AG09319 (cell line): ENCODE results near the gene TMEM198.

Experiments
- DNase-seq: peaks from one replicate; pipeline ENCODE4 v3.0.0-alpha.2; 2010; ENCODE audit warnings: low read depth; ENCODE audit errors: extremely low read depth
- TF ChIP-seq, protein P1 (sequence below): IDR thresholded peaks from 2 replicates; pipeline ENCODE4 v1.5.1; 2011; ENCODE audit warnings: low read depth, mild to moderate bottlenecking, inconsistent platforms, low read length, moderate library complexity

The TMEM198 gene

GRCh38 chr2:219542931-219543595 lies 765 bp upstream of the TMEM198 start:
- TF ChIP-seq, protein P1, sequence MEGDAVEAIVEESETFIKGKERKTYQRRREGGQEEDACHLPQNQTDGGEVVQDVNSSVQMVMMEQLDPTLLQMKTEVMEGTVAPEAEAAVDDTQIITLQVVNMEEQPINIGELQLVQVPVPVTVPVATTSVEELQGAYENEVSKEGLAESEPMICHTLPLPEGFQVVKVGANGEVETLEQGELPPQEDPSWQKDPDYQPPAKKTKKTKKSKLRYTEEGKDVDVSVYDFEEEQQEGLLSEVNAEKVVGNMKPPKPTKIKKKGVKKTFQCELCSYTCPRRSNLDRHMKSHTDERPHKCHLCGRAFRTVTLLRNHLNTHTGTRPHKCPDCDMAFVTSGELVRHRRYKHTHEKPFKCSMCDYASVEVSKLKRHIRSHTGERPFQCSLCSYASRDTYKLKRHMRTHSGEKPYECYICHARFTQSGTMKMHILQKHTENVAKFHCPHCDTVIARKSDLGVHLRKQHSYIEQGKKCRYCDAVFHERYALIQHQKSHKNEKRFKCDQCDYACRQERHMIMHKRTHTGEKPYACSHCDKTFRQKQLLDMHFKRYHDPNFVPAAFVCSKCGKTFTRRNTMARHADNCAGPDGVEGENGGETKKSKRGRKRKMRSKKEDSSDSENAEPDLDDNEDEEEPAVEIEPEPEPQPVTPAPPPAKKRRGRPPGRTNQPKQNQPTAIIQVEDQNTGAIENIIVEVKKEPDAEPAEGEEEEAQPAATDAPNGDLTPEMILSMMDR: no peak
- DNase-seq: no peak

DNA sequence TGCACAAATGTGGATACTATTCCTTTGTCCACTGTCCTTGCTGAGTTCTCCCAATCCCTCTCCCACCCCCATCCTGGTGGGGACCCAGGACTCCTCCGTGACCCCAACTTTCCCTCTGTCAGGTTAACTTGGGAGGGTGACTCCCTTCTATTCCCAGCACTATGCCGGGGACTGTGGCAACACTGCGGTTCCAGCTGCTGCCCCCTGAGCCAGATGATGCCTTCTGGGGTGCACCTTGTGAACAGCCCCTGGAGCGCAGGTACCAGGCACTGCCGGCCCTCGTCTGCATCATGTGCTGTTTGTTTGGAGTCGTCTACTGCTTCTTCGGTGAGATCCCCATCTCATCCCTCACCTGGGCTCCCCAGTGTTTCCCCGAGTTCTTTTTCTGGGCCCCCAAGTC lies 739 bp downstream of the TMEM198 start:
- DNase-seq: no peak
- TF ChIP-seq, protein P1: no peak

DNA sequence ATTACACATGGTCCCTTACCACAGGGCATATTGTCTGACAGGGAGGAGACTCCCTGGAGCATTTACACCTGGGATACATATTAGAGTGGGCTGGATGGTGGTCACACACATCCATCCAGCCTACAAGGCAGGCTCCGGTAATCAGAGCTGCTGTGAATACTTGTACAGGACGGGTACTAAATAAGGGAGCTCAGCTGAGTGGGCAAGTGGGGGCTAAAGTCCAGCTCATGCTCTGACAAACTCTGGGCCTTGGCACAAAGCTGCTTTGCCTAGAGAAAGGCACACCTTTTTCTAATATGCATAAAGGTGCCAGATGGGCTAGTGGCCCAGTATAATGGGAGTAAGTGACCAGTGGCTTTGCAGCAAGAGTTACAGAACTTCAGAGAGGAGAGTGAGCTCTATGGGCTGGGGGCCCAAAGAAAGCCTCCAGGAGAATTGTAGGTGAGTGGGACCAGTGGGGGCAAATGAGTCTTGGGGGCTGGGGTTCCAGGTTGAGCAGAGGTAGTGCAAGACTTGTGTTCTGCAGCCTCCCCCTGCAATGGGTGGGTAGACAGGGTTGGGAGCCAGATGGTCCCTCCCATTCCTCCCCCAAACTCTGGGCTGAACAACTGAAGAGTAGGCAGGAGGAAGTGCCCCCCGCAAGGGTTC lies 1.6 kb downstream of the TMEM198 start:
- no peak for DNase-seq
- TF ChIP-seq, protein P1: no peak

- no peak for DNase-seq
- TF ChIP-seq, protein P1: no peak
These were observed 2.1 kb downstream of the TMEM198 start for GRCh38 chr2:219545943-219546352.

GRCh38 chr2:219547621-219548020 lies 3.8 kb downstream of the TMEM198 start:
- TF ChIP-seq, protein P1: no peak
- no peak for DNase-seq

- TF ChIP-seq, protein P1: no peak
- no peak for DNase-seq
These were observed 5.2 kb downstream of the TMEM198 start for GRCh38 chr2:219548990-219549389.

DNA sequence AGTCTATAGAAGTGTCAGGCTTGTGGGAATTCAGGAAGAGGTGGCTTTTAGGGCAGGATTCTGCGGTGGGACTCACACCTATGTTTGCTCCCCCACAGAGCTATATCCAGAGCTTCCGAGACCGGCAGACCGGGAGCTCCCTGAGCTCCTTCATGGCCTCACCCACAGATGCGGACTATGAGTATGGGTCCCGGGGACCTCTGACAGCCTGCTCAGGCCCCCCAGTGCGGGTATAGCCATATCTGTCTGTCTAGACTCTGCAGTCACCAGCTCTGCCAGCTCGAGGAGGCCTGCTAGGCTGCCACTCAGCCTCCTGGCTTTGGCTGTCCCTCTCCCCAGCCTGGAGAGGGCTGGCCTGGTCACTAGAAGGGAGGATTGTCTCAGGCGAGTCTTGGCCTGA lies 5.8 kb downstream of the TMEM198 start:
- TF ChIP-seq, protein P1: no peak
- no peak for DNase-seq
